ENCODE data around the gene PPARGC1A. TPM values are rescaled to one million over a fixed set of nuclear protein-coding genes. Genes with fewer than 3 reads are reported as not detected.
A peak's percentile ranks its signal among the peaks of the same experiment; 100 is the strongest.

The PPARGC1A gene
- total and polyA plus RNA-seq, 2 of the 13 experiments (the other 11 are each of a cell fraction or from before 2014, with no cell fraction given), result 20.7 to 37.3 TPM

DNA sequence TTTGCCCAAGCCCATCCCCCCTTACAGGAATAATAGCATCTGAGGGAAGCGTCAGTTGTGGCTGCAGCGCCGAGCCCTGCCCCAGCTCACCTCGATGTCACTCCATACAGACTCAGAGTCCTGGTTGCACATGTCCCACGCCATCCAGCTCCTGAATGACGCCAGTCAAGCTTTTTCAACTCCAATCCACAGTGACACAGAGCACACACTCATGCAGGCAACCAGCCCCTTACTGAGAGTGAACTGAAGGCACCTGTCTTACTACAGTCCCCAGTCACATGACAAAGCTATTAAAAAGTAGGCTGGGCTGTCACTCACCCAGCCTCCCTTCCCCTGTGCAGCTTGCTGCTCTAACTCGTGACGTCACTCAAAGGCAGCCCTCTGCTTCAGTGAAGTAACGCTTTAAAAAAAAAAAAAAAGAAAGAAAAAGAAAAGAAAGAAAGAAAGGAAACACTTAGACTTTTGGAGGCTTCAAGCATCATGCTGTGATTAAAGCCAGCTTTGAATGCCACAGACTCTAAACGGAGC is at the start of gene PPARGC1A (continued):
- TF ChIP-seq ZNF142 (CRISPR knock-in tag; IDR thresholded peaks at IDR 0.05), result no peak
- 0 out of 2 replicates have a peak, but pooled peaks have one; percentile 9 for TF ChIP-seq KAT8 (CRISPR knock-in tag; IDR thresholded peaks at IDR 0.05)
- TF ChIP-seq NFIB (CRISPR knock-in tag; IDR thresholded peaks at IDR 0.05; ENCODE audit: borderline replicate concordance), result no peak
- TF ChIP-seq, protein P1, sequence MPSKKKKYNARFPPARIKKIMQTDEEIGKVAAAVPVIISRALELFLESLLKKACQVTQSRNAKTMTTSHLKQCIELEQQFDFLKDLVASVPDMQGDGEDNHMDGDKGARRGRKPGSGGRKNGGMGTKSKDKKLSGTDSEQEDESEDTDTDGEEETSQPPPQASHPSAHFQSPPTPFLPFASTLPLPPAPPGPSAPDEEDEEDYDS (CRISPR knock-in tag; IDR thresholded peaks at IDR 0.05), result peak; percentile 90
- 0 out of 2 replicates have a peak, but pooled peaks have one; percentile 6 for TF ChIP-seq NFYC (CRISPR knock-in tag; IDR thresholded peaks at IDR 0.05)
- TF ChIP-seq SIX4 (CRISPR knock-in tag; IDR thresholded peaks at IDR 0.05), result no peak
- peak; percentile 37; the same call in 1 of the 2 replicates for TF ChIP-seq KDM4B (CRISPR knock-in tag; IDR thresholded peaks at IDR 0.05)
- no peak for TF ChIP-seq KLF13 (CRISPR knock-in tag; IDR thresholded peaks at IDR 0.05)
- peak; percentile 89 for TF ChIP-seq ZBTB21 (CRISPR knock-in tag; IDR thresholded peaks at IDR 0.05)
- no peak for TF ChIP-seq ZNF225 (CRISPR knock-in tag; IDR thresholded peaks at IDR 0.05)
- TF ChIP-seq SSRP1 (CRISPR knock-in tag; IDR thresholded peaks at IDR 0.05), result no peak
- TF ChIP-seq ERF (CRISPR knock-in tag; IDR thresholded peaks at IDR 0.05), result peak; percentile 54; the same call in 1 of the 2 replicates
- no peak for TF ChIP-seq ZNF136 (CRISPR knock-in tag; IDR thresholded peaks at IDR 0.05; ENCODE audit: low read depth)
- TF ChIP-seq, protein P2, sequence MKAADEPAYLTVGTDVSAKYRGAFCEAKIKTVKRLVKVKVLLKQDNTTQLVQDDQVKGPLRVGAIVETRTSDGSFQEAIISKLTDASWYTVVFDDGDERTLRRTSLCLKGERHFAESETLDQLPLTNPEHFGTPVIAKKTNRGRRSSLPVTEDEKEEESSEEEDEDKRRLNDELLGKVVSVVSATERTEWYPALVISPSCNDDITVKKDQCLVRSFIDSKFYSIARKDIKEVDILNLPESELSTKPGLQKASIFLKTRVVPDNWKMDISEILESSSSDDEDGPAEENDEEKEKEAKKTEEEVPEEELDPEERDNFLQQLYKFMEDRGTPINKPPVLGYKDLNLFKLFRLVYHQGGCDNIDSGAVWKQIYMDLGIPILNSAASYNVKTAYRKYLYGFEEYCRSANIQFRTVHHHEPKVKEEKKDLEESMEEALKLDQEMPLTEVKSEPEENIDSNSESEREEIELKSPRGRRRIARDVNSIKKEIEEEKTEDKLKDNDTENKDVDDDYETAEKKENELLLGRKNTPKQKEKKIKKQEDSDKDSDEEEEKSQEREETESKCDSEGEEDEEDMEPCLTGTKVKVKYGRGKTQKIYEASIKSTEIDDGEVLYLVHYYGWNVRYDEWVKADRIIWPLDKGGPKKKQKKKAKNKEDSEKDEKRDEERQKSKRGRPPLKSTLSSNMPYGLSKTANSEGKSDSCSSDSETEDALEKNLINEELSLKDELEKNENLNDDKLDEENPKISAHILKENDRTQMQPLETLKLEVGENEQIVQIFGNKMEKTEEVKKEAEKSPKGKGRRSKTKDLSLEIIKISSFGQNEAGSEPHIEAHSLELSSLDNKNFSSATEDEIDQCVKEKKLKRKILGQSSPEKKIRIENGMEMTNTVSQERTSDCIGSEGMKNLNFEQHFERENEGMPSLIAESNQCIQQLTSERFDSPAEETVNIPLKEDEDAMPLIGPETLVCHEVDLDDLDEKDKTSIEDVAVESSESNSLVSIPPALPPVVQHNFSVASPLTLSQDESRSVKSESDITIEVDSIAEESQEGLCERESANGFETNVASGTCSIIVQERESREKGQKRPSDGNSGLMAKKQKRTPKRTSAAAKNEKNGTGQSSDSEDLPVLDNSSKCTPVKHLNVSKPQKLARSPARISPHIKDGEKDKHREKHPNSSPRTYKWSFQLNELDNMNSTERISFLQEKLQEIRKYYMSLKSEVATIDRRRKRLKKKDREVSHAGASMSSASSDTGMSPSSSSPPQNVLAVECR (CRISPR knock-in tag; IDR thresholded peaks at IDR 0.05; ENCODE audit: borderline replicate concordance), result peak; percentile 73; the same call in 1 of the 2 replicates
- TF ChIP-seq ZNF724P (CRISPR knock-in tag; IDR thresholded peaks at IDR 0.05; ENCODE audit: borderline replicate concordance), result 0 out of 2 replicates have a peak, but pooled peaks have one; percentile 38
- TF ChIP-seq, protein P3, sequence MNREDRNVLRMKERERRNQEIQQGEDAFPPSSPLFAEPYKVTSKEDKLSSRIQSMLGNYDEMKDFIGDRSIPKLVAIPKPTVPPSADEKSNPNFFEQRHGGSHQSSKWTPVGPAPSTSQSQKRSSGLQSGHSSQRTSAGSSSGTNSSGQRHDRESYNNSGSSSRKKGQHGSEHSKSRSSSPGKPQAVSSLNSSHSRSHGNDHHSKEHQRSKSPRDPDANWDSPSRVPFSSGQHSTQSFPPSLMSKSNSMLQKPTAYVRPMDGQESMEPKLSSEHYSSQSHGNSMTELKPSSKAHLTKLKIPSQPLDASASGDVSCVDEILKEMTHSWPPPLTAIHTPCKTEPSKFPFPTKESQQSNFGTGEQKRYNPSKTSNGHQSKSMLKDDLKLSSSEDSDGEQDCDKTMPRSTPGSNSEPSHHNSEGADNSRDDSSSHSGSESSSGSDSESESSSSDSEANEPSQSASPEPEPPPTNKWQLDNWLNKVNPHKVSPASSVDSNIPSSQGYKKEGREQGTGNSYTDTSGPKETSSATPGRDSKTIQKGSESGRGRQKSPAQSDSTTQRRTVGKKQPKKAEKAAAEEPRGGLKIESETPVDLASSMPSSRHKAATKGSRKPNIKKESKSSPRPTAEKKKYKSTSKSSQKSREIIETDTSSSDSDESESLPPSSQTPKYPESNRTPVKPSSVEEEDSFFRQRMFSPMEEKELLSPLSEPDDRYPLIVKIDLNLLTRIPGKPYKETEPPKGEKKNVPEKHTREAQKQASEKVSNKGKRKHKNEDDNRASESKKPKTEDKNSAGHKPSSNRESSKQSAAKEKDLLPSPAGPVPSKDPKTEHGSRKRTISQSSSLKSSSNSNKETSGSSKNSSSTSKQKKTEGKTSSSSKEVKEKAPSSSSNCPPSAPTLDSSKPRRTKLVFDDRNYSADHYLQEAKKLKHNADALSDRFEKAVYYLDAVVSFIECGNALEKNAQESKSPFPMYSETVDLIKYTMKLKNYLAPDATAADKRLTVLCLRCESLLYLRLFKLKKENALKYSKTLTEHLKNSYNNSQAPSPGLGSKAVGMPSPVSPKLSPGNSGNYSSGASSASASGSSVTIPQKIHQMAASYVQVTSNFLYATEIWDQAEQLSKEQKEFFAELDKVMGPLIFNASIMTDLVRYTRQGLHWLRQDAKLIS (CRISPR knock-in tag; IDR thresholded peaks at IDR 0.05), result 0 out of 2 replicates have a peak, but pooled peaks have one; percentile 63

Data from HepG2 (cell line).